H9 (cell line): ENCODE results near the gene SNPH. TPM values are rescaled to one million over a fixed set of nuclear protein-coding genes. Genes with fewer than 3 reads are reported as not detected.

Experiments
- DNase-seq: peaks from one replicate; pipeline ENCODE4 v3.0.0-alpha.2; 2017
- H2AFZ ChIP-seq: one replicate; pipeline ENCODE4 v1.6.1; 2013; ENCODE audit warnings: mild to moderate bottlenecking, low read length, control low read depth, moderate library complexity
- H2AK5ac ChIP-seq: 2 replicates; pipeline ENCODE4 v1.6.1; 2013; ENCODE audit warnings: low read length, control low read depth, mixed read lengths; ENCODE audit not compliant: insufficient read length
- H2BK120ac ChIP-seq: one replicate; pipeline ENCODE4 v1.6.1; 2013; ENCODE audit warnings: low read depth, mild to moderate bottlenecking, low read length, control low read depth, inconsistent platforms; ENCODE audit not compliant: poor library complexity, severe bottlenecking
- H2BK12ac ChIP-seq: 2 replicates; pipeline ENCODE4 v1.6.1; 2013; ENCODE audit warnings: low read length, control low read depth, mixed read lengths, low read depth; ENCODE audit not compliant: insufficient read length
- H2BK15ac ChIP-seq: 2 replicates; pipeline ENCODE4 v1.6.1; 2013; ENCODE audit warnings: low read depth, low read length, control low read depth
- H2BK20ac ChIP-seq: one replicate; pipeline ENCODE4 v1.6.1; 2013; ENCODE audit warnings: low read depth, mild to moderate bottlenecking, low read length, control low read depth, inconsistent platforms; ENCODE audit not compliant: poor library complexity, severe bottlenecking
- H2BK5ac ChIP-seq: 2 replicates; pipeline ENCODE4 v1.6.1; 2013; ENCODE audit warnings: low read length, control low read depth, mixed read lengths; ENCODE audit not compliant: insufficient read length
- H3K14ac ChIP-seq: 2 replicates; pipeline ENCODE4 v1.6.1; 2013; ENCODE audit warnings: low read length, control low read depth; ENCODE audit not compliant: insufficient read depth
- H3K18ac ChIP-seq: 2 replicates; pipeline ENCODE4 v1.6.1; 2013; ENCODE audit warnings: low read depth, mild to moderate bottlenecking, mixed read lengths, low read length, control low read depth; ENCODE audit not compliant: insufficient read length
- H3K23ac ChIP-seq: 2 replicates; pipeline ENCODE4 v1.6.1; 2013; ENCODE audit warnings: low read length, control low read depth, mixed read lengths, low read depth; ENCODE audit not compliant: insufficient read length
- H3K23me2 ChIP-seq: 2 replicates; pipeline ENCODE4 v1.6.1; 2013; ENCODE audit warnings: low read depth, mild to moderate bottlenecking, mixed read lengths, low read length, control low read depth; ENCODE audit not compliant: insufficient read length, poor library complexity, severe bottlenecking
- H3K27ac ChIP-seq: 2 replicates; pipeline ENCODE4 v1.5.1; 2013; ENCODE audit warnings: low read length, control low read depth, mixed read lengths, low read depth; ENCODE audit not compliant: insufficient read length
- H3K27me3 ChIP-seq: 2 replicates; pipeline ENCODE4 v1.6.1; 2013; ENCODE audit warnings: low read length, control low read depth, inconsistent platforms; ENCODE audit not compliant: insufficient read depth
- H3K4ac ChIP-seq: 2 replicates; pipeline ENCODE4 v1.6.1; 2013; ENCODE audit warnings: low read depth, mild to moderate bottlenecking, control low read depth, inconsistent platforms, low read length, moderate library complexity
- H3K4me1 ChIP-seq: 2 replicates; pipeline ENCODE4 v1.6.1; 2013; ENCODE audit warnings: low read length, control low read depth, inconsistent platforms; ENCODE audit not compliant: insufficient read depth
- H3K4me2 ChIP-seq: 2 replicates; pipeline ENCODE4 v1.6.1; 2013; ENCODE audit warnings: low read length, control low read depth, mixed read lengths; ENCODE audit not compliant: insufficient read length, insufficient read depth
- H3K56ac ChIP-seq: 2 replicates; pipeline ENCODE4 v1.6.1; 2013; ENCODE audit warnings: low read depth, mild to moderate bottlenecking, mixed read lengths, low read length, control low read depth; ENCODE audit not compliant: insufficient read length
- H3K79me1 ChIP-seq: 2 replicates; pipeline ENCODE4 v1.6.1; 2013; ENCODE audit warnings: low read depth, mild to moderate bottlenecking, moderate library complexity, low read length, control low read depth, inconsistent platforms; ENCODE audit not compliant: insufficient read depth, poor library complexity, severe bottlenecking
- H3K79me2 ChIP-seq: 2 replicates; pipeline ENCODE4 v1.6.1; 2013; ENCODE audit warnings: low read length, control low read depth, inconsistent platforms; ENCODE audit not compliant: insufficient read depth
- H3K9ac ChIP-seq: 2 replicates; pipeline ENCODE4 v1.6.1; 2013; ENCODE audit warnings: low read length, control low read depth, mixed read lengths; ENCODE audit not compliant: insufficient read length; ENCODE audit errors: extremely low read depth
- H3K9me3 ChIP-seq: one replicate; pipeline ENCODE4 v1.6.1; 2013; ENCODE audit warnings: low read depth, low read length, inconsistent platforms; ENCODE audit not compliant: control insufficient read depth
- H3T11ph ChIP-seq: one replicate; pipeline ENCODE4 v1.6.1; 2013; ENCODE audit warnings: mild to moderate bottlenecking, low read length, control low read depth, inconsistent platforms
- H4K20me1 ChIP-seq: one replicate; pipeline ENCODE4 v1.6.1; 2013; ENCODE audit not compliant: control insufficient read depth, insufficient read length, insufficient read depth
- H4K5ac ChIP-seq: 2 replicates; pipeline ENCODE4 v1.6.1; 2013; ENCODE audit warnings: low read depth, mild to moderate bottlenecking, mixed read lengths, low read length, control low read depth; ENCODE audit not compliant: insufficient read length
- H4K8ac ChIP-seq: replicated peaks from 2 replicates; pipeline ENCODE4 v1.6.1; 2013; ENCODE audit warnings: low read length, control low read depth, mixed read lengths, low read depth; ENCODE audit not compliant: insufficient read length
- H4K91ac ChIP-seq: 2 replicates; pipeline ENCODE4 v1.6.1; 2013; ENCODE audit warnings: low read depth, mild to moderate bottlenecking, moderate library complexity, mixed read lengths, low read length, control low read depth; ENCODE audit not compliant: insufficient read length
- H3K27ac Mint-ChIP-seq, 3 experiments: 2 replicates in 2 of 3; 3 replicates in 1 of 3; pipeline ENCODE4 v1.8.0; 2020 to 2021; ENCODE audit warnings: mixed read lengths in 3 of 3, mild to moderate bottlenecking in 1 of 3, moderate library complexity in 1 of 3
- H3K27me3 Mint-ChIP-seq: 2 replicates; pipeline ENCODE4 v1.8.0; 2021; ENCODE audit warnings: low read depth, mild to moderate bottlenecking, moderate library complexity, mixed read lengths
- H3K36me3 Mint-ChIP-seq, 3 experiments: 2 replicates in 2 of 3; 3 replicates in 1 of 3; pipeline ENCODE4 v1.8.0; 2020 to 2021; ENCODE audit warnings: low read depth in 3 of 3, mixed read lengths in 3 of 3; ENCODE audit not compliant: insufficient read depth in 1 of 3
- H3K4me1 Mint-ChIP-seq, 2 experiments: 2 replicates each; pipeline ENCODE4 v1.8.0; 2020; ENCODE audit warnings: mixed read lengths in 2 of 2
- H3K4me3 Mint-ChIP-seq, 2 experiments: 2 replicates in 1 of 2; 3 replicates in 1 of 2; pipeline ENCODE4 v1.8.0; 2020 to 2021; ENCODE audit warnings: mild to moderate bottlenecking in 2 of 2, mixed read lengths in 2 of 2, moderate library complexity in 1 of 2
- H3K9me3 Mint-ChIP-seq, 2 experiments: 2 replicates in 1 of 2; 3 replicates in 1 of 2; pipeline ENCODE4 v1.8.0; 2020; ENCODE audit warnings: mild to moderate bottlenecking in 2 of 2, mixed read lengths in 2 of 2, moderate library complexity in 1 of 2
- WGBS: extraction: QIAGEN DNeasy Blood & Tissue Kit; methylation state at CpG from one replicate; pipeline ENCODE4 v1.1.7; 2013; ENCODE audit warnings: missing lambda C conversion rate, low lambda C conversion rate, mixed read lengths; ENCODE audit not compliant: insufficient read length; ENCODE audit errors: extremely low coverage; 5-methylcytosine and 5-hydroxymethylcytosine counted together
- total RNA-seq: library from RNA; stranded (reverse); gene quantifications from 2 replicates; pipeline ENCODE4 v1.2.1, GENCODE V29; 2021
- TF ChIP-seq, protein P1 (sequence below): fragments of 200-600 bp; sonication (generic); conservative IDR thresholded peaks from 3 replicates; pipeline ENCODE4 v1.8.0; 2021; ENCODE audit warnings: antibody characterized with exemption, mild to moderate bottlenecking

The SNPH gene
- total RNA-seq, 1 experiment from 2014 or later: 1.8 TPM

DNA sequence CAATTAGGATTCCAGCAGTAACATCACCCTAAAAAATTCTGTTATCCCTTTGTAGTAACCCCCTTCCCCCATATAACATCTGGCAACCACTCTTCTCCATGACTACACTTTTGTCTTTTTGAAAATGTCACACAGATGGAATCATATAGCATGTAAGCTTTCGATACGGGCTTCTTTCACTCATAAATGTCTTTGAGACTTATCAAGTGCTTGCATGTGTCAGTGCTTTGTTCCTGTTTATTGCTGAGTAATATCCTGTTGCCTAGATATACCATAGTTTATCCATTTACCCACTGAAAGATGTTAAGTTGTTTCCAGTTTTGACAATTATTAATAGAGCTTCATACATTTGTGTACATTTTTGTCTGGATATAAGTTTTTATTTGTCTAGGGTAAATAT is 10.4 kb upstream of the SNPH start:
- Histone ChIP-seq H3K9me3 (no peaks in the 10 kb centered on the region), H3K79me1 (no peaks in the 10 kb centered on the region), H3K18ac (no peak overlapping the region), H2BK5ac (no peak overlapping the region), H3K9ac (no peak overlapping the region), H2BK120ac (no peak overlapping the region), H3K4ac (no peak overlapping the region), H2AK5ac (no peak overlapping the region), H3K4me2 (no peak overlapping the region), H3K79me2 (no peaks in the 10 kb centered on the region), H2BK15ac (no peak overlapping the region), H4K5ac (no peak overlapping the region), H3K23ac (no peak overlapping the region), H3K27ac (no peak overlapping the region), H2BK12ac (no peak overlapping the region), H3K56ac (no peak overlapping the region), H3K4me1 (no peaks in the 10 kb centered on the region), H4K20me1 (no peaks in the 10 kb centered on the region), H3T11ph (no peak overlapping the region), H4K8ac (no peak overlapping the region), H2BK20ac (no peak overlapping the region), H3K23me2 (no peaks in the 10 kb centered on the region), H4K91ac (no peak overlapping the region), H2AFZ (no peak overlapping the region), H3K14ac (no peak overlapping the region), H3K27me3 (no peaks in the 10 kb centered on the region)
- peaks cover 0 to 4% (median 0%) of the 10 kb centered on the region in 3 experiments; a peak in 1 of 7 replicates for H3K36me3 Mint-ChIP-seq
- DNase-seq: no peak
- peaks cover 0 to 7% of the 10 kb centered on the region in 2 experiments; a peak in 1 of 4 replicates for H3K4me1 Mint-ChIP-seq
- H3K9me3 Mint-ChIP-seq: peaks cover 3 to 4% of the 10 kb centered on the region in 2 experiments; a peak in 3 of 5 replicates
- no peak overlapping the region for H3K4me3 Mint-ChIP-seq
- TF ChIP-seq, protein P1, sequence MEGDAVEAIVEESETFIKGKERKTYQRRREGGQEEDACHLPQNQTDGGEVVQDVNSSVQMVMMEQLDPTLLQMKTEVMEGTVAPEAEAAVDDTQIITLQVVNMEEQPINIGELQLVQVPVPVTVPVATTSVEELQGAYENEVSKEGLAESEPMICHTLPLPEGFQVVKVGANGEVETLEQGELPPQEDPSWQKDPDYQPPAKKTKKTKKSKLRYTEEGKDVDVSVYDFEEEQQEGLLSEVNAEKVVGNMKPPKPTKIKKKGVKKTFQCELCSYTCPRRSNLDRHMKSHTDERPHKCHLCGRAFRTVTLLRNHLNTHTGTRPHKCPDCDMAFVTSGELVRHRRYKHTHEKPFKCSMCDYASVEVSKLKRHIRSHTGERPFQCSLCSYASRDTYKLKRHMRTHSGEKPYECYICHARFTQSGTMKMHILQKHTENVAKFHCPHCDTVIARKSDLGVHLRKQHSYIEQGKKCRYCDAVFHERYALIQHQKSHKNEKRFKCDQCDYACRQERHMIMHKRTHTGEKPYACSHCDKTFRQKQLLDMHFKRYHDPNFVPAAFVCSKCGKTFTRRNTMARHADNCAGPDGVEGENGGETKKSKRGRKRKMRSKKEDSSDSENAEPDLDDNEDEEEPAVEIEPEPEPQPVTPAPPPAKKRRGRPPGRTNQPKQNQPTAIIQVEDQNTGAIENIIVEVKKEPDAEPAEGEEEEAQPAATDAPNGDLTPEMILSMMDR: no peak
- H3K27me3 Mint-ChIP-seq: peaks cover 19% of the 10 kb centered on the region
- H3K27ac Mint-ChIP-seq: no peak overlapping the region
- WGBS: no CpG with 5 or more reads among the region's 2 CpGs
